Aorta (tissue), 5 donors: ENCODE data around the gene DRG1. TPM values are rescaled to one million over a fixed set of nuclear protein-coding genes. Genes with fewer than 3 reads are reported as not detected.
"Not testable (repeated sequence)": the region's sequence is repeated elsewhere in the genome, so short reads cannot be mapped to it uniquely, and the experiment has no call there.

Source experiments
- ATAC-seq: fragments of 200-7000 bp; cut with Tn5 transposase; one replicate; pipeline ENCODE4 v1.9.1; 2022; ENCODE audit warnings: moderate library complexity; ENCODE audit not compliant: low FRiP score
- DNase-seq, 2 donors: peaks; one replicate each; pipeline ENCODE4 v3.0.0-alpha.2; 2020
- H3K27ac ChIP-seq, 2 donors: one replicate each; pipeline ENCODE4 v1.5.1; 2013; ENCODE audit warnings: low read length in 2 of 2, mild to moderate bottlenecking in 2 of 2, moderate library complexity in 2 of 2, control low read depth in 1 of 2, inconsistent platforms in 1 of 2, low read depth in 1 of 2
- H3K27me3 ChIP-seq, 2 donors: one replicate each; pipeline ENCODE4 v1.6.1; 2013; ENCODE audit warnings: control low read depth in 1 of 2, low read length in 1 of 2, mild to moderate bottlenecking in 1 of 2, moderate library complexity in 1 of 2; ENCODE audit not compliant: insufficient read depth in 2 of 2, control insufficient read depth in 1 of 2
- H3K36me3 ChIP-seq, 2 donors: one replicate each; pipeline ENCODE4 v1.6.1; 2013; ENCODE audit warnings: control low read depth in 1 of 2, low read length in 1 of 2, mild to moderate bottlenecking in 1 of 2; ENCODE audit not compliant: insufficient read depth in 2 of 2, control insufficient read depth in 1 of 2
- H3K4me1 ChIP-seq, 2 donors: one replicate each; pipeline ENCODE4 v1.6.1; 2013; ENCODE audit warnings: low read length in 2 of 2, control low read depth in 1 of 2, mild to moderate bottlenecking in 1 of 2, moderate library complexity in 1 of 2; ENCODE audit not compliant: insufficient read depth in 2 of 2, control insufficient read depth in 1 of 2
- H3K4me3 ChIP-seq, 2 donors: one replicate each; pipeline ENCODE4 v1.5.1; 2013; ENCODE audit warnings: low read length in 2 of 2, control low read depth in 1 of 2, mild to moderate bottlenecking in 1 of 2
- H3K9me3 ChIP-seq: one replicate; pipeline ENCODE4 v1.6.1; 2013; ENCODE audit warnings: mild to moderate bottlenecking, low read length; ENCODE audit not compliant: control insufficient read depth
- WGBS, 2 donors: extraction: QIAGEN DNeasy Blood & Tissue Kit; methylation state at CpG; one replicate each; pipeline ENCODE4 v1.1.7; 2013; 5-methylcytosine and 5-hydroxymethylcytosine counted together
- intact Hi-C, 2 donors: fragments of 100-400 bp; cut with DNase I; formaldehyde crosslinking; loops; one replicate each; pipeline versions ENCODE4 v1.14.2 to v1.15.0; 2022
- polyA plus RNA-seq, 2 donors: library from polyadenylated mRNA; stranded (reverse); fragments of 200-250 nt; gene quantifications; one replicate each; pipeline ENCODE4 v1.2.3, GENCODE V29; 2013
- total RNA-seq, 2 donors: library from RNA; stranded (reverse); fragmentation: NEBNext Ultra II Directional; extraction: Animal tissue kit (Norgen Biotek cat#: 25700); gene quantifications; one replicate each; pipeline ENCODE4 v1.2.1, GENCODE V29; 2021
- donor health status: healthy with polysubstance abuse.
- donor health status: Bipolar disorder and iron deficiency.
- donor health status: DM: no; HTN: no; CAD: no.
- donor health status: DM: no; HTN: no; CAD: no.
- donor health status: DM: yes; HTN: yes; CAD: no.

DRG1 gene
- total and polyA plus RNA-seq, 4 donors = 34.4 to 58.2 (median 41.2) TPM

DNA sequence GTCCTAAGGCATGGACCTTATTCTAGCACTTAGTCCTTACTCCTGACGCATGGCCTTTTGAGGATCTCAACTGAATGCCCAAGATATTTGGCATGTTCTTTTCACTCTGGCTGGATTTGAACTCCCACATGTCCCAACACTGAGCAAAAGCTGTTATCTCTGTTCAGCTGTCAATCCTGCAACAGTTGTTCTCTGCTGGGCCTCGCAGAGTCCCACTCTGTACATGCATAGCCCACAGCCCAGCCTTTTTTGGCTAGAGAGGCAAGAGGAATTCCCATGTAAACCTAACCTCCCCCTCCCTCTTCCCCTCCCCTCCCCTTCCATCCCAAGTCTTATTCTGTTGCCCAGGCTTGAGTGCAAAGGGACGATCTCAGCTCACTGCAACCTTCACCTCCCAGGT lies 21.8 kb upstream of the DRG1 start:
- WGBS, 2 donors = 55 to 62% methylated on average over 3 of the region's 3 CpGs
- Histone ChIP-seq H3K4me3 (no peak overlapping the region), H3K9me3 (no peaks in the 10 kb centered on the region), H3K27ac (no peak overlapping the region), H3K4me1 (no peaks in the 10 kb centered on the region), H3K27me3 (no peaks in the 10 kb centered on the region), H3K36me3 (no peaks in the 10 kb centered on the region)
- no peak for DNase-seq
- no peak for ATAC-seq
- intact Hi-C loops = no loop called here

DNA sequence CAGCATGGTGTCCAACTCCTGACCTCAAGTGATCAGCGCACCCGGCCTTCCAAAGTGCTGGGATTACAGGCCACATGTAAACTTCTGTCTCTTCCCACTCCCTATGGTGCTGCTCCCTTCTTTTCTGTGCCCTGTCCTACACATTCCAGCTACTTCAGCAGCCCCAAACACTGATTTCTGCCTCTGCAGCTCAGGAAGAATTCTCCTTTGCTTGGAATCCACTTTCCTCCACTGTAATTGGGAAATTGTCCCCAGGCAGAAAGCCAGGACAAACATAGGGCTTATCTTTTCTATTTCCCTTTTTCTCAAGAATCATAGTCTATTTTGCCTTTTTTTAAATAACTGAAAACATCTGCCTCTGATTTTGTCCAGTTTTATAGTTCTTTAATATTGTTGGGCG lies 21.3 kb upstream of the DRG1 start:
- ATAC-seq (no peak), DNase-seq (no peak)
- Histone ChIP-seq H3K36me3 (no peaks in the 10 kb centered on the region), H3K4me1 (no peaks in the 10 kb centered on the region), H3K27ac (no peak overlapping the region), H3K9me3 (no peaks in the 10 kb centered on the region), H3K27me3 (no peaks in the 10 kb centered on the region), H3K4me3 (no peak overlapping the region)
- intact Hi-C loops = no loop called here
- 67 to 80% methylated on average over 3 of the region's 3 CpGs for WGBS, 2 donors

DNA sequence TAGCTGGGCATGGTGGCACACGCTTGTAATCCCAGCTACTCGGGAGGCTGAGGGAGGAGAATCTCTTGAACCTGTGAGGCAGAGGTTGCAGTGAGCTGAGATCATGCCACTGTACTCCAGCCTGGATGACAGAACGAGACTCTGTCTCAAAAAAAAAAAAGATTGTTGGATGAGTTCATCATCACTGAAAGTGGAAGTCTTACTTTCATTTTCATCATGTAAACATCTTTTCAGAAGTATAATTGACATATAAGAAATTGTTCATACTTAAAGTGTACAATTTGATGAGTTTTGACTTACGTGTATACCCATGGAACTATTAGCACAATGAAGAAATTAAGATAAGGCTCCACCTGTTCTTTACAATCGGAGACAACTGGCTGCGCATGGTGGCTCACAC lies 20.8 kb upstream of the DRG1 start:
- H3K27ac ChIP-seq, H3K4me1 ChIP-seq, H3K4me3 ChIP-seq, H3K27me3 ChIP-seq, H3K36me3 ChIP-seq, H3K9me3 ChIP-seq, DNase-seq, intact Hi-C loops, ATAC-seq: not testable (repeated sequence)
- WGBS, 2 donors = 69 to 75% methylated on average over 6 of the region's 6 CpGs

DNA sequence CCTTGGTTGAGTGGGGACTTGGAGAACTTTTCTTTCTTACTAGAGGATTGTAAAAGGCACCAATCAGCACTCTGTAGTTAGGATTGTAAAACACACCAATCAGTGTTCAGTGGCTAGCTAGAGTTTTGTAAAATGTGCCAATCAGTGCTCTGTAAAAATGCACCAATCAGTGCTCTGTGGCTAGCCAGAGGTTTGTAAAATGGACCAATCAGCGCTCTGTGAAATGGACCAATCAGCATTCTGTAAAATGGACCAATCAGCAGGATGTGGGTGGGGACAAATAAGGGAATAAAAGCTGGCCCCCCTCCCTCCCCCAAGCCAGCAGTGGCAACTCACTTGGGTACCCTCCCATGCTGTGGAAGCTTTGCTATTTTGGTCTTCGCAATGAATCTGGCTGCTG lies 5.5 kb upstream of the DRG1 start:
- intact Hi-C loops = no loop called here
- Histone ChIP-seq H3K4me3 (no peak overlapping the region), H3K4me1 (no peaks in the 10 kb centered on the region), H3K27me3 (no peaks in the 10 kb centered on the region), H3K36me3 (no peaks in the 10 kb centered on the region), H3K27ac (no peak overlapping the region), H3K9me3 (no peaks in the 10 kb centered on the region)
- ATAC-seq (no peak), DNase-seq (no peak)
- 92 to 94% methylated on average over 2 of the region's 2 CpGs for WGBS, 2 donors

DNA sequence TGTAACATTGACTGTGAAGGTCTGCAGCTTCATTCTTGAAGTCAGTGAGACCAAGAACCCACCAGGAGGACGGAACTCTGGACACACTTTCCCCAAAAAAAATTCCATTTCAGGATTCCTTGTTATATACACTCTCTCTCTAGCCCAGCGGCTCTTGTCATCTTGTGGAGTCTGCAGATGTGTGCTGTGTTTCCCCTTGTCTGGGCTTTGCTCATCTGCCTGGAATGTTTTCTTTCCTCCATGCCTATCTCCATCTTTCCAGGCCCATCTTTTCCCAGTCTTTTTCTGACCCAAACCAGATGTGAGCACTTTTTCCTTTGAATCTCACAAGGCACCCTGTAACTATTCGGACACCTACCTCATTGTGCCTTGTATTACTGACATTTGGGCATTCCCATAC lies 5.1 kb upstream of the DRG1 start:
- ATAC-seq (no peak), DNase-seq (no peak)
- Histone ChIP-seq H3K27ac (no peak overlapping the region), H3K9me3 (no peaks in the 10 kb centered on the region), H3K4me3 (no peak overlapping the region), H3K4me1 (no peaks in the 10 kb centered on the region), H3K36me3 (no peaks in the 10 kb centered on the region), H3K27me3 (no peaks in the 10 kb centered on the region)
- WGBS, 2 donors = 59 to 67% methylated on average over 3 of the region's 3 CpGs
- intact Hi-C loops = no loop called here

DNA sequence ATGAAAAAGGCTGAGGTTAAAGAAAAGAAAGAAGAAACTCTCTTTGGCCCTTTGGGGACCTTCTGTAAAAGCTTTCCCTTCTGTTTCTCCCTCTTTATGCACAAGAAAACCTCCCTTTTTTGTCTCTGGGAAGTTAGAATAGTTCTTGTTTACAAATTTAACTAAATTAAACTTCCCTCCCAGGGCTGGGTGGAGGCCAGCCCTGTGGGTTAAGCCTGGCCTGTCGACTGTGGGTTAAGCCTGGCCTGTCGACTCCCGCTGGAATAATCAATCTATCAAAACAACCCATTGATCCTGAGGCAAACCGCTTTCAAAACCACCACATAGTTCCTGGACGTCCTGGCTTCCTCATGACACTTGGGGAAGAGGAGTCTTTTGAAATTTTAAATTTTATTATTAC lies 1.2 kb upstream of the DRG1 start:
- DNase-seq = no peak
- no peak for ATAC-seq
- no peak overlapping the region for H3K4me3 ChIP-seq
- 71 to 72% methylated on average over 5 of the region's 5 CpGs for WGBS, 2 donors
- H3K27me3 ChIP-seq = no peaks in the 10 kb centered on the region
- no peaks in the 10 kb centered on the region for H3K4me1 ChIP-seq
- H3K9me3 ChIP-seq = no peaks in the 10 kb centered on the region
- no peaks in the 10 kb centered on the region for H3K36me3 ChIP-seq
- H3K27ac ChIP-seq = no peak overlapping the region
- intact Hi-C loops = loop anchor here in 1 of 2 donors (2.0 kb wide), 1 partner anchor 51 kb away; the partner anchor contains the start of gene PATZ1

DNA sequence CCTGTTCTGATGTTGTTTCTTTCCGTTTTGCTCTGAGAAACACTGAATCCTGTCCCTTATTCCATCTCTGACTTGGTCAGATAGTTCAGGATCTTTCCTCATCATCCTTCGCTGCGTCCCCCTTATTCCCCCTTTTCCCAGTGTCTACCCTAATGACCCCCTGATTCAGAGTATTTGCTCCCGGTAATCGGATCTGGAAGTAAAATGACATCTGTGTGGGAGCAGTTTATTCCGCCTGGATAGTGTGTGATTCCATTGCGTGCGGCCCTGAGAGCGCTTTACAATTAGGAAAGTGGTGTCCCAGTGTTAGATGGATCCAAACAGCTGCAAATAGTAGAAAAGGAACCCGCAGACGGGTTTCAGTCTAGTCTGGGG lies 606 bp downstream of the DRG1 start:
- WGBS, 2 donors = 2% methylated on average over 11 of the region's 11 CpGs
- H3K27ac ChIP-seq = peak overlapping the region in 1 of 2 donors; percentile 22
- no peak for DNase-seq
- H3K27me3 ChIP-seq = no peaks in the 10 kb centered on the region
- H3K4me3 ChIP-seq = peak overlapping the region; percentile 55 to 60
- peaks cover 0 to 2% of the 10 kb centered on the region in 2 donors for H3K36me3 ChIP-seq
- no peak for ATAC-seq
- intact Hi-C loops = no loop called here
- no peaks in the 10 kb centered on the region for H3K4me1 ChIP-seq
- no peaks in the 10 kb centered on the region for H3K9me3 ChIP-seq

DNA sequence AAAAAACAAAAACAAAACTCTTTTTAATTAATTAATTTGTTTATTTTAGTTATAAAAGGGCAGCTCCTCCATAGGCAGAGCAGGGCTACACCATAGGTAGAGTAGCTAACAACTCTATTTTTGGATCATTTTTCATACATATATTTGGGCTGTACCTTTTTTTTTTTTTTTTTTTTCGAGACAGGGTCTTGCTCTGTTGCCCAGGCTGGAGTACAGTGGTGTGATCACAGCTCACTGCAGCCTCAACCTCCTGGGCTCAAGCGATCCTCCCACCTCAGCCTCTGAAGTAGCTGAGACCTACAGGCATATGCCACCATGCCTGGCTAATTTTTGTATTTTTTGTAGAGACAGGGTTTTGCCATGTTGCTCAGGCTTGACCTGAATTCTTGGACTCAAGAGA lies 2.9 kb downstream of the DRG1 start:
- intact Hi-C loops, H3K36me3 ChIP-seq, H3K27ac ChIP-seq, H3K27me3 ChIP-seq, H3K4me1 ChIP-seq, H3K9me3 ChIP-seq, H3K4me3 ChIP-seq, ATAC-seq, DNase-seq: not testable (repeated sequence)
- WGBS, 2 donors = 90 to 92% methylated on average over 2 of the region's 2 CpGs

DNA sequence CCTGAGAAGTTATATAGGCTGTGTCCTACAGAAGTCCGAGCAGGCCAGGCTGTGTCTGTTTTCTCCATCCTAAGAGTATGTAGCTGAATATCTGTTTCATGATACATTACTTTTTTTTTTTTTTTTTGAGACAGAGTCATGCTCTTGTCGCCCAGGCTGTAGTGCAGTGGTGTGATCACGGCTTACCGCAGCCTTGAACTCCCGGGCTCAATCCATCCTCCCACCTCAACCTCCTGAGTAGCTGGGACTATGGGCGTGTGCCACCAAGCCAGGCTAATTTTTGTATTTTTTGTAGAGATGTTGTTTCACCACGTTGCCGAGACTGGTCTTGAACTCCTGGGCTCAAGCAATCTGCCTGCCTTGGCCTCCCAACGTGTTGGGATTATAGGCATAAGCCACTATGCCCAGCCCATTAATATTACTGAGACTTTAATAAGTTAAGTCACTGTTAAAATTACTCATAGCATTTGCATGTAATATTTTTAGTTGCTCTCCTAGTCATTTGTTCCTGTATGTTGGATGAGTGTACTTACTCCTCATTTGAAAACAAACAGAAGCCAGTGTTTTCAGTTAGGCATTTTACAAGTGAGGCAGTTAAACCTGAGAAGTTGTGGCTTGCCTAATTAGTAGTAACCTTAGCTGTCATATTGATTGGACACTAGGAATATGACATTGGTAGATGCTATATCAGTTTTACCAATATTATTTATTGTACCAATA lies 26.1 kb downstream of the DRG1 start:
- intact Hi-C loops = no loop called here
- WGBS, 2 donors = 89% methylated on average over 9 of the region's 9 CpGs
- Histone ChIP-seq H3K4me3 (no peak overlapping the region), H3K27me3 (no peaks in the 10 kb centered on the region), H3K27ac (no peak overlapping the region), H3K4me1 (no peaks in the 10 kb centered on the region), H3K9me3 (no peaks in the 10 kb centered on the region), H3K36me3 (peaks cover 6 to 7% of the 10 kb centered on the region in 2 donors)
- no peak for ATAC-seq
- no peak for DNase-seq
